Gastrocnemius medialis (tissue), 4 donors: Measurements from ENCODE around the gene SGCA.

Experiments
- POLR2A ChIP-seq, 2 donors: fragments of 450-650 bp; IDR thresholded peaks; one replicate each; pipeline ENCODE4 v1.6.1; 2017; ENCODE audit warnings: antibody characterized with exemption in 2 of 2, mild to moderate bottlenecking in 2 of 2, moderate library complexity in 2 of 2
- TF ChIP-seq, protein P1 (sequence below), 5 experiments: fragments of 450-650 bp in 3 of 5; fragments of 200-600 bp in 2 of 5; sonication (generic) in 2 of 5; IDR thresholded peaks in 4 of 5; conservative IDR thresholded peaks in 1 of 5; 1 replicate in 4 of 5; 2 replicates in 1 of 5; pipeline ENCODE4 v1.5.1; 2016 to 2019; ENCODE audit warnings: antibody characterized with exemption in 5 of 5, mild to moderate bottlenecking in 3 of 5, moderate library complexity in 3 of 5

DNA sequence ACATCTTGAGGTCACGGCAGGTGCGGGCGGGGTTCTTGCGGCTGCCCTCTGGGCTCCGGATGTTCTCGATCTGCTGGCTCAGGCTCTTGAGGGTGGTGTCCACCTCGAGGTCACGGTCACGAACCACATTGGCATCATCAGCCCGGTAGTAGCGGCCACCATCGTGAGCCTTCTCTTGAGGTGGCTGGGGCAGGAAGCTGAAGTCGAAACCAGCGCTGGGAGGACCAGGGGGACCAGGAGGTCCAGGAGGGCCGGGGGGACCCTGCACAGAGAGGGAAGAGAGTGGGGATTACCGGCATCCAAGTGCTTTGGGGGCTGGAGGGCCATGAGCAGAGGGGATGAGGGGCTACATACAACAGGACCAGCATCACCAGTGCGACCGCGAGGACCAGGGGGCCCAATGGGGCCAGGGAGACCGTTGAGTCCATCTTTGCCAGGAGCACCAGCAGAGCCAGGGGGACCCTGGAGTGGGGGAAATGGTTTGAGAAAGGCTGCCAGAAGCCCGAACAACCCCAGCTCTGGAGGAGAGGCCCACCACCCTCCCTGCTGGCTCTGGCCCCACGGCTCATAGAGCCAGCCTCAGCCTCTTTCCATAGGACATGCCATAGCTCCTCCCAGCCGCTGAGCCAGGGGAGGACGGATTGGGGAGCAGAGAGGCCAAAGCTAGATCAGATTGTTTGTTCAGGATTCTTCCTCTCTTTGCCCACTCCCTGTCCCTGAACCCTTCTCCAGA is 21.0 kb downstream of the SGCA start:
- TF ChIP-seq, protein P1, sequence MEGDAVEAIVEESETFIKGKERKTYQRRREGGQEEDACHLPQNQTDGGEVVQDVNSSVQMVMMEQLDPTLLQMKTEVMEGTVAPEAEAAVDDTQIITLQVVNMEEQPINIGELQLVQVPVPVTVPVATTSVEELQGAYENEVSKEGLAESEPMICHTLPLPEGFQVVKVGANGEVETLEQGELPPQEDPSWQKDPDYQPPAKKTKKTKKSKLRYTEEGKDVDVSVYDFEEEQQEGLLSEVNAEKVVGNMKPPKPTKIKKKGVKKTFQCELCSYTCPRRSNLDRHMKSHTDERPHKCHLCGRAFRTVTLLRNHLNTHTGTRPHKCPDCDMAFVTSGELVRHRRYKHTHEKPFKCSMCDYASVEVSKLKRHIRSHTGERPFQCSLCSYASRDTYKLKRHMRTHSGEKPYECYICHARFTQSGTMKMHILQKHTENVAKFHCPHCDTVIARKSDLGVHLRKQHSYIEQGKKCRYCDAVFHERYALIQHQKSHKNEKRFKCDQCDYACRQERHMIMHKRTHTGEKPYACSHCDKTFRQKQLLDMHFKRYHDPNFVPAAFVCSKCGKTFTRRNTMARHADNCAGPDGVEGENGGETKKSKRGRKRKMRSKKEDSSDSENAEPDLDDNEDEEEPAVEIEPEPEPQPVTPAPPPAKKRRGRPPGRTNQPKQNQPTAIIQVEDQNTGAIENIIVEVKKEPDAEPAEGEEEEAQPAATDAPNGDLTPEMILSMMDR (IDR thresholded peaks at IDR 0.05 in 4 of 5, conservative IDR thresholded peaks at IDR 0.05 in 1 of 5), result no peak
- no peak for TF ChIP-seq POLR2A (IDR thresholded peaks at IDR 0.05)
